ENCODE data around the gene PRDM1.

GRCh38 chr6:106141441-106142237, 55.5 kb downstream of the PRDM1 start:
- TF ChIP-seq POLR2AphosphoS5 (IDR thresholded peaks at IDR 0.05; ENCODE audit: low read depth, low read length) = no peak
- 0 out of 2 replicates have a peak, but pooled peaks have one; percentile 10 for TF ChIP-seq POLR2A (IDR thresholded peaks at IDR 0.05; ENCODE audit: low read depth, low read length)
- no peak for TF ChIP-seq TAF1 (IDR thresholded peaks at IDR 0.05; ENCODE audit: borderline replicate concordance, low read depth, low read length)

Measured in GM12892 (cell line).